Stimulated activated CD8-positive, alpha-beta memory T cell treated with anti-CD3 and anti-CD28 coated beads, Interleukin-7, amount 100 ng/mL, for 4 hours (primary cell): Measurements from ENCODE around the gene PTPRG.

Experiments used
- DNase-seq, 2 donors: peaks; one replicate each; pipeline ENCODE4 v3.0.0-alpha.2; 2020; ENCODE audit warnings: low read depth in 2 of 2

The PTPRG gene

DNA sequence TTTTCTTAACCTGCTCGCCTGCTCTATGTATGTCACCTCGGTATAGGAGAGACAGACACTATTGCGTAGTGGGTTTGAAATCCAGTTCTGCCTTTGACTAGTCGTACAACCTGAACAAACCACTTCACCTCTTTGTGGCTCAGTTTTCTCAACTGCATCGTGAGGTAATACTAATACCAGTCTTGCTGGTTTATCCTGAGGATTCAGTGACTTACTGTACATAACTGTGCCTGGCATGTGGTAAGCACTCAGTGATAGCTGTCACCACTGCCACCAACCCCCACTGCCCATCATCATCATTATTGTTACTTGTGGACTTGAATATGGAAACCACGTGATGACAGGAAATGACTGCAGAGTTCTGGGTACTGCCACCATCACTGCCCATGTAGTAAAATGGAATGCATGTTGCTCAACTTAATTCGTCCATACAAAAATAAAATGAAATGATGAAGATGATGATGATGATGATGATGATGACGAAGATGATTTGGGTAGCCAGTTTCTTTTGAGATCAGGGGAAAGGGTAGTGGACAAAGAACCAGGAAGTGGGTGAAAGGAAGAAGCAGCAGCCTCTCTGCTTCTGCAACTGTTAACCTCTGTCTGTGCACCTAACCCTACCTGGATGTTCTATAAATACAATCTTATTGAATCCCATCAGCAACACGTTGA lies 583.9 kb downstream of the PTPRG start:
- no peak for DNase-seq

DNA sequence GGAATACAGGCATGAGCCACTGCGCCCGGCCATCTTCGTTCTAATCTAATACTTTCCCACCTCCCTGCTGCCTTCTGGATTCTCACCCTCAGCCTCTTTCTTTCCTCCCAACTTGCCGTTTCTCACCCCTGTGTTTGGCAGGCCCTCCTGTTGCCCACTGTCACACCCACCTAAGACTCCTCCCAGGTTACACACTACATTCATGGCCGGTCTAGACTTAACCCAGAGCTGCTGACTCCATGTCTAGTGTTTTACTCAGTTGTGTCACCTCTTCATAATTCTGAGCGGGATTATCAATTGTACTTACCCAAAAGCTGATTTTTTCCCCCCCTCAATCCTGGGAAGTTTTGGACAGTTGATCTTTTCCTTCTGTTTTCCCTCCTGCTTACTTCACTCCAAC lies 588.2 kb downstream of the PTPRG start:
- no peak for DNase-seq

DNA sequence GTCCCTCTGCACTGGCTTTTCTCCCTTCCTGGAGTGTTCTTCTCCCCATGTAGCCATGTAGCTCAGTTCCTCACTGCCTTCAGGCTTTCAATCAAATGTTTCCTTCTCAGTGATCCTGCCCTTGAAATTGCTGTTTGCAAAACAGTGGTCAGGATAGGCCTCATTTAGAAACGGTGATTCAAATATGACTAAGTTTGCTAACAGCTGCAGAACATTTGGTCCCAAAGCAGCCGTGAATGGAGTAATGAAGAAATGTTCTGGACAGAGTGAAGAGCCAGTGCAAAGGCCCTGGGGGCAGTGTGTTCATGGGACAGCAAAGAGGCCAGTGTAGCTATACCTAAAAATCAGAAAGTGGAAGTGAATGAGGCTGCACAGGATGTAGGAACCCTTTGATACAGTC lies 588.6 kb downstream of the PTPRG start:
- DNase-seq = no peak

DNA sequence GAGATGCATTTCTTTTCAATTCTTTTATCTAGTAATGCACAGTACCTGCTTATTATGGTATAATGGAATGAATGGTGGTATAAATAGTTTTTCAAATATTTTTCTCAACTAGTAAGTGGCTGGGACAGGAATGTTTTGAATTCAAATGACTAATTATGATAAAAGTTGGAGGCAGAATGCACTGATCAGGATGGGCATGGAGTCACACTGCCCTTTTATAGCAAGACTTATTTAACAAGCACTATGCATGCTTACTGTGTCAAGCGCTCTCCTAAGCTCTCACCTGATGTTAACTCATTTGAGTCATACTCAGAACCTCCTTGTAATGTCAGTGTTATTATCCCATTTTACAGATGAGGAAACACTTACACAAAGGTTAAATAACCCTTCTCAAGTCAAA lies 590.2 kb downstream of the PTPRG start:
- no peak for DNase-seq

DNA sequence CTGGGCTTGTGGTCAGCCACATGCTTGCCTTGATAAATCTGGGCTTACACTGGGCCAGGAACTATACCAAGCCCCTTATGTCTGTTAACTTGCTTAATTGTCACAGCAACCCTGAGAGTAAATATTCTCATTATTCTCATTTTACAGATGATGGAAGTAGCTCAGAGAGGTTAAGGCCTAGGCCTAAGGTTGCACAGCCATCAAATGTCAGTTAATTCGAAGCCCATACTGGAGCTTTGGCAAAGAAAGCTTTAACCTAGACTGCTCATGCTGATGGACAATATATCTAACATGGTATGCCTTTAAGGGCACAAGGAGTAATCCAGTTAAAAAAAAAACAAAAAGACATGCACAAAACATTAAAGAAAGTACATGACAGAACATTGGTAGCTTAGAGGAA lies 591.9 kb downstream of the PTPRG start:
- DNase-seq = no peak

DNA sequence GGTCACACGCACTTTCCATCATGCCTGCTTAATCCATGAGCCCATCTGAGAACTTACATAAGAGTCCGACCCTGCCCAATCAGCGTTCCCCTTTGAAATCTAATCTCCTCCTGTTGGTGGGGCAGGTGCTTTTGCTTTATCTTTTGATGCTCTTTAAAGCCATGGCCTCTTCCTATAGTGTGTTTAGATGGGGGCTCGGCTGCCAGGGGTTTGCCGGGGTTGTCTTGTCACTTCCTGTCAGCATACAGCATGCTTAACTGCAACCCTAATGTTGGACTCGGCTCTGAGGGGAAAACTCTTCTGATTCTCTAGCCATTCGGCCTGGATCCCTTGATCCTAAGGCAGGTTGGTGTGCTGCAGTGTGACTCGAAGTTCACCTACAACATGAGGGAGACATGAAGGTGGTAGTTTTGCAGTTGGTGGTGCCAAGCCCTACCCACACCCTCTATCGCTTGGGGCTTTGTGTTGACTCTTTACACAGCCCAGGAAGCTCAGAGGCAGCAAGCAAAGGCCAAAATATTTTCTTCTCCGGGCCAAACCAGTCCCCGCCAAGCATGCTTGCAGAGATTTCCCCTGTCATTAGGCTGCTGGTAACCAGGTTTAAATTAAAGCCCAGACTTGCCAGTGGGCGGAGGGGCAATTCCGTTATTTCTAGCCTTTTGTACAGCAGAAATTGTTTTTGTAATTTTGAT lies 593.2 kb downstream of the PTPRG start:
- no peak for DNase-seq

DNA sequence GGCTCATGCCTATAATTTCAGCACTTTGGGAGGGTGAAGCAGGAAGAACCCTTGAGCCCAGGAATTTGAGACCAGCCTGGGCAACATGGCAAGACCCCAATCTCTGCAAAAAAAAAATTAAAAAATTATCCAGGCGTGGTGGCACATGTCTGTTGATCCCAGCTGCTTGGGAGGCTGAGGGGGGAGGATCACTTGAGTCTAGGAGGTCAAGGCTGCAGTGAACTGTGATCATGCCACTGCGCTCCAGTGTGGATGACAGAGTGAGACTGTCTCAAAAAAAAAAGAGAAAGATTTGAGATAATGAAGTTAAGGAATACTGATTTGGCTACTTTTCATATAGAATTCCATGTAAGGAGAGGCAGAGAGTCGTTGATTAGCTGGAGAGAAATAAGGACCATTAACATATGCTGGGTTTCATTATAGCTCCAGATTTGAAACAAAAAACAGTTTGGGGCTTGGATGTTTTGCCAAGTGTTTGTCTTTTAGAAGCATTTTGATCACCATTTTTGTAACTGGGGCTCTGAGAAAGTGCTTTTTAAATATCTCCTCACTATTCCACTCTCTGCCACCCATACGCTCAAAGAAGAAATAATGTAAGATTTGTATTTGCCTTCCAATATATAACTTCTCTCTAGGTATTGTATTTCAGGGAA lies 597.8 kb downstream of the PTPRG start:
- no peak for DNase-seq

DNA sequence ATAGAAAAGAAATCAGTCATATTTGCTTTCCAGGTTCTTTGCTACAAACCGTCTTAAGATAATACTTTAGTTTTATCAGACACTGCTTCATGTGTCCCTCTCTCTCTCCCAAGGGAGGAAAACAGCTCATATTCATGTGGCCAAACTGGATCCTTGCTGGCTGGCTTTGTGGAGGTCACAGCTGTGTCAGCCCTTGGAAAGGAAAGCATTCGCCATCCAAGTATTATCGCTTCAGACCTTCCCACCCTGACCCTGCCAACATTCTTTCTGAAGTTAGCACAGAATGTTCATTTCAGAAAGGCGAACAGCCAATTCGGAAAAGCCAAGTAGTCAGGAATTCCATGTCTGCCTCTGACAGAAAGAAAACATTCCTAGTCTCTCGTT lies 598.3 kb downstream of the PTPRG start:
- no peak for DNase-seq

DNA sequence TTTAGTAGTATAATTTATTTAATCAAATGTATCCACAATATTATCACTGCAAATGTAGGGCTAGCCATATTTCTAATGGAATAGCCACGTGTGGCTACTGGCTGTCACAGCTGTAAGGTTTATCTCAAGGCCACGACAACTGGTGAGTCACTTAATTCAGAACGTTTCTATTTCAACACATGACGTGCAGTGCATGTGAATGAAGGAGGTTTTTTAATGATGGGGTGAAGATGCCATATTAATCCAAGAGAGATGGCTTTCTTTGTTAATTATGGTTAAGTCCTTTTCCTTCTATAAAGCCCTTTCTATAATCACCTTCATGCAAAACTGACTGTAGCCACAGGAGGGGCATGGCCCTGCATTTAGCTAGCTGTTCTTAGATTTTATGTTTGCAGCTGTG lies 600.0 kb downstream of the PTPRG start:
- DNase-seq = no peak

DNA sequence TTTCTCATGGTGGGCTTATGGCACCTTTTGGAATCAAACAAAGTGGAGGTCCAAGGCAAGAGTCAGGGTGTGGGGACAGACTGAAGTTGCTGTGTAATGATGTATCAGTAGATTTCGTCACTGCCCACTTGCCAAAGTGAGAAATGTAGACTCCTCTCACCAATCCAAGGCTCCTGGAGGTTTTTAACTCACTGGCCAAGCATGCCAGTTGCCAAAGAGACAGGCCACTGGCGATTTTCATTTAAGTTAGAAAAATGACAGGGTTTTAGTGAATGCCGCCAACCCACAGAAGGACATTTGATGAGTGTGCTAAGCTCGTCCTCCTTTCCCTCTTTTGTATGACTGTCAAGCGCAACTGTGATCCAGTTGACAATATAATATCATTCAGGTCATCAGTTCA lies 602.8 kb downstream of the PTPRG start:
- no peak for DNase-seq

DNA sequence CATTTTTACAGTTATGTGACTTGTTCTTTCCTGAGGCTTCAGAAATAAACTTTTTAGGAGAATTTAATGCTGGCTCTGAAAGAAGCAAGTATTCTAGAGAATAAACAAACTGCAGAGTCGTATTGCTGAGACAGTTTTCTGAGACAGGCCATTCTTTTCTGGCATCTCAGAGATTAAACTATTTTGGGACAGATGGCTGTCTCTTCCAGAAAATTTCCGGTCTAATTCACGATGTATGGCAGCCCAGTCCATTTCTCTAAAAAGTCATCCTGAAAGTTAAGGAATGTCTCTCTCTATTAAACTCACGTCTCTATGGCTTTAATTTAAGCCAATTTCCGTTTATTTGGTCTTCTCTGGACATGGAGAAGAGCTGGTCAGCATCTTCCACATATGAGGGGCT lies 603.4 kb downstream of the PTPRG start:
- no peak for DNase-seq

DNA sequence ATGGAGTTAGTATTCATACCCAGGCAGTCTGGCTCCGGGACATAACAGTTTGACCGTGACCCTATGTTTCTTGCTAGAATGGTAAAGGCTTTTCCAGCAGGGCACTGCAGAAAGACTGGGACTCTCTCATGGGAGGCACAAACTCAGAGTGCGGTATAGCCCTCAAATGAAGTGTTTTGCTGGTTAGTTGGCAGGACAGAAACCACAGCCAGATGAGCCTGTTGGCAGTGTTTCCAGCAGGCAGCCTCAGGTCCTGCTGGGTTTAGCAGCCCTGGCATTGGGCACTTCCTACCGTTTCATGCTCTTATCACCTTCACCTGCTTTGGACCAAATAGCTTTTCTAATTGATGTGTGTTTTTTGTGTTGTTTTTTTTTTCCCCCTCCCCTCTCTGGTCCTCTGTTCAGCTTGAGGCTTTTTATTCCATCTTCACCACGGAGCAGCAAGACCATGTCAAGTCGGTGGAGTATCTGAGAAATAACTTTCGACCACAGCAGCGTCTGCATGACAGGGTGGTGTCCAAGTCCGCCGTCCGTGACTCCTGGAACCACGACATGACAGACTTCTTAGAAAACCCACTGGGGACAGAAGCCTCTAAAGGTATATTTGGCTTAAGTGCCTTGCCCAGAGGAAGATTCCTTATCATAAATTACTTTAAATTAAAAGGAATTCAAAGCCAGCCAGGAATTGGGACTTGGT lies 606.3 kb downstream of the PTPRG start:
- DNase-seq = no peak

DNA sequence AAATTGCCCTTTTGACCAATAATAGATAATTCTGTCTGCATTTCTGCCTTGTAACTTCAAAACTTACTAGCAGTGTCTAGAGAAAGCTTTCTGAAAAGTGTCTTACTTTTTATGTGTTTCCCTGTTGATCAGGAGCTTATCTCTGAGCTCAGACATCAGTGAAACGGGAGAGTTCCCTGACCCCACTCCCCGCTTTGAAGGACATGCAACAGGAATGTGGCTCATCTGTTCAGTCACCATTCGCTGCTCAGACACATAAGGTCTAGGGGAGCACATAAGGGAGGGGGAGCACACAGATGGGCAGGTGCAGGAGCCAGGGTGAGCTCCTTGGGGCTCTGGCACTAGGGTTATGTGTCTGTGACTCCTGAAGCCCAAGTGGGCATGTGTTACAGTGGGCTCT lies 607.0 kb downstream of the PTPRG start:
- DNase-seq = no peak

DNA sequence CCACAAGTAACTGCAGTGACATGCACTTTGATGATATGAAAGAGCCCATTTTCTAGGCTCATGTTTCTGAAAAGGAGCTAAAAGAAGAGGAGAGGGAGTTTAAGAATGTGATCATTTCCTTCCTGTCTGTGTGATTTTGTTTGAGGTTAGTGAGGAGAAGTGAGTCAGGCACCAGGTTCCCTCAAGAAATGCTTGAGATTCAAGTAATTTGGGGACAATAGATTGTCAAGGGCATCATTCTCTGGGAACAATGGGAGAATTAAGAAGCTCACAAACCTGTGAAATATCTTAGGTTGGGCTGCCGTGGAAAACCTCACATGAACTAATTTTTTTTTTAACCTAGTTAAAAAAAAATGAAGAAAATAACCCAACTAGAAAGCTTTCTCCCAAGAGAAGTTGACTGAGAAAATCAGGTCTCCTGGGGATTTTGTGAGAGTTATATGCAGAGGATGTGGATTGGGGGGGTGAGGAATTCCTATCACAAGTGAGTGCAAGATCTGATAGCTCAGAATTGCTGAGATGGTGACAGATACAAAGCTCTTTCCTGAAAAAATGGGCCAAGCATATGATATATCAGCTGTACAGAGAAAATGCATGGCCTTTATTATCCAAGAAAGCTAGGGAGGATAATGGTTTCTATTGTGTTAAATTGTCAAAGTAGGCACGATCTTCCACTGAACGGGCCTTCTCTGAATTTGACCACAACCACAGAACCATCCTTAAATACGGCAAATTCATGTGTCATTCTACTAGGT lies 608.7 kb downstream of the PTPRG start:
- no peak for DNase-seq

DNA sequence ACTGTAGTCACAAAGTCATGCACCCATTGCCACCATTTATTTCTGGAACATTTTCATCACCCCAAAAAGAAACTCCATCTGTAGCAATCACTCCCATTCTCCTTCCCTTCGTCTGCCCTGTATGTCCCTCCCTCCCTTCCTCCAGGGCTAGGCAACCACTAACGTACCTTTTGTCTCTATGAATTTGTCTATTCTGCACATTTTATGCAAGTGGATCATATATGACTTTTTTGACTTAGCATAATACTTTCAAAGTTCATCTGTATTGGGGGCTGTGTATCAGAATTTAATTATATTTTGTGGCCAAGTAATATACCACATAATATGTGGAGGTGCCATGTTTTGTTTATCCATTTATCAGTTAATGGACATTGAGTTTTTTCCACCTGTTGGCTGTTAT lies 610.4 kb downstream of the PTPRG start:
- no peak for DNase-seq

DNA sequence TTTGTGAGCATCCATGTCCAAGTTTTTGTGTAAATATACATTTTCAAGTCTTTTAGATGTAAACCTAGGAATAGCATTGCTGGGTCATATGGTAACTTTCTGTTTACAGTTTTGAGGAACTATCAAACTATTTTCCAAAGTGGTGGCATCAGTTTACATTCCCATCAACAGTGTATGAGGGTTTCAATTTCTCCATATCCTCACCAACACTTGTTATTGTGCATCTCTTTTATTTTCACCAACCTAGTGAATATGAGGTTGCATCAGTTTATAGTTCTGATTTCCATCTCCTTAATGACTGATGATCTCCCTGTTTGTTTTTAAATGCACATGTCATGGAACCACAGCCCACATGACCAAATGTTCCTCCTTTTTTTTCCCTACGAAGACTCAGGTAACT lies 610.8 kb downstream of the PTPRG start:
- no peak for DNase-seq

DNA sequence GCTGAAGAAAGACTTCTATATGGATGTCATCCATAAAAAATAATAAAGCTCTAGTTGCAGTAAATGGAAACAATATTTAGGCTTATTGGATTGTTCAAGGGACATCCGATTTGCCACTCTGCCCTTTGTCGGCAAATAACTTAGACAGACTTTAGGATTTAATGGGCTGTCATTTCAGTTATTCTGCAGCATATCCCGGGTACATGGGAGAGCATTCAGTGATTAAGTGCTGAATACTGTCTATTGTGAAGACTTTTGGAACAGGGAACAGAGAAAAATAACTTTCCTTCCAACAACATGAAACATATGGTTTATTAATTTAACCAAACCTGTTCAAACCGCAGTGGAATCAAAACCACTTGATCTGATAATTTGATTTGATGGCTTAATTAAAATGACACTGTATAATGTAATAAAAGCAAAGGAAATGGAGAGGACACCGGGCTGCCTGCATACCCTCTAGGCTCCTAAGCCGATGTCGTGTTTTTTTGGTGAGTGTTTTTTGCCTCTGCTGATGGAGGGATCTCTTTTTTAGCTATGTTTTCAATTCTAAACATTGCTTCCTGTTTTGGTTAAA lies 612.7 kb downstream of the PTPRG start:
- DNase-seq = no peak

DNA sequence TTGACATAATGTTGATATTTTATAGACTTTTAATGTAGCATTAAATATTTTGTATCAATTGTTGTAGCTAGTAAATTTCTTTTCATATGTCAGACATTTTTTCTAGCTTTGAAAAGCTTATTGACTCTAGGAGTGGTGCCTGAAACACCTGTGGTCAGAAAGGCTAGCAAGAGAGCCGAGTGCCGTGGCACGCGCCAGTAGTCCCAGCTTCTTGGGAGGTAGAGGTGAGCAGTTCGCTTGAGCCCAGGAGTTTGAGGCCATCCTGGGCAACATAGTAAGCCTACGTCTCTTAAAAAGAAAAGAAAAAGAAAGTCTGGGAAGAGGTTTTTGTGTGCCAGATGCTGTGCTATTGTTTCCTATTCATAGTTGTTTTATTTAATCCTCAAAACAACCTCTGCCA lies 613.8 kb downstream of the PTPRG start:
- DNase-seq = no peak

DNA sequence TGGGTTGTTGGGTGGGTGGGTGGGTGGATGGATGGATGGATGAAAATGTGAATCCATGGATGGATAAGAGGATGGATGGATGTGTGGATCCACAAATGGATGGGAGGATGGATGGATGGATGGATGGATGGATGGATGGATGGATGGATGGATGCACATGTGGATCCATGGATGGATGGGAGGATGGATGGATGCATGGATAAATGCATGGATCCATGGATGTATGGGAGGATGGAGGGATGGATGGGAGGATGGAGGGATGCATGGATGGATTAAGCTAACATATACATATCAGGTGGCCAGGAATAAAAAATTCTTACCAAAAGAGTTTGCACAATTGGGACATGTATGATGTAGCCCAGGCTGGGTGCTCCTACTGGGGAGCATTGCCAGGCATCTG lies 616.7 kb downstream of the PTPRG start:
- DNase-seq = no peak

DNA sequence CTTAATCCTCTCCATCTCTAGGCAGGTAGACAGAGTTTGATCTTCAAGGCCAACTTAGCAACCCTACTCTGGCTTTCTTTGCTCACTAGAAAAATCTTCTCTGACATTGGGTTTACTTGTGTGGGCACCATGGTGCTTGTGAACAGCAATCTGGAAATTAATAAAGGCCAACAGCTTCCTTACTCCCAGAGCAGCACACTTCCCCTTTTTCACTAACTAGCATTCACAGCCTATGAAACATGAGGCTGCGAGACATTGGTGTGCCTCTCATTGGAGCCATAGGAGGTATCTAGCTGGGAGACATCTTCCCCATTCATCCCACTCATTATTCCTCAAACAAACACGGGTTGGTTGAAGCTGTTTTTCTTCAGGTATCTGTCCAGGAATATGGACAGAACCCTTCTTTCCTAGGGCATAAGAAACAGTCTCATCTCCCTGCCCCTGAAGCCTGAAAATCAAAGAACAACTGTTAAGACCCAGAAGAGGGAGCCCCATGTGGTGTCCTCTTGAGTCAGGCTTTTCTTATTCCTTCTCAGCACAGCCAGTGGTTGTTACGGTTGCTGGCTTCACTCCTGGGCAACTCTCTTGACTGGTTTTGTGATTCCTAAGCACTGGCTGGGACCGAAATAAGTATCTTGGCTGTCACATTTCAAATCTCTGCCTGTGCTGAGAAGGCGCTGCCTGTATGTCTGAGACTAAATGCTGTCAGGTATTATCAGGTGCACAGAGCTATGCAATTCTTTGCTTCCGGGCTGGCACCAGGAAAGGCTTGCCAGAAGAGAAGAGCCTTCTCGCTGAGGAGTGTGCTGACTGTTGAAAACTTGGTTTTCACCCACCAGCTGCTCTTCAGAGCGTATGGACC lies 617.6 kb downstream of the PTPRG start:
- no peak for DNase-seq

DNA sequence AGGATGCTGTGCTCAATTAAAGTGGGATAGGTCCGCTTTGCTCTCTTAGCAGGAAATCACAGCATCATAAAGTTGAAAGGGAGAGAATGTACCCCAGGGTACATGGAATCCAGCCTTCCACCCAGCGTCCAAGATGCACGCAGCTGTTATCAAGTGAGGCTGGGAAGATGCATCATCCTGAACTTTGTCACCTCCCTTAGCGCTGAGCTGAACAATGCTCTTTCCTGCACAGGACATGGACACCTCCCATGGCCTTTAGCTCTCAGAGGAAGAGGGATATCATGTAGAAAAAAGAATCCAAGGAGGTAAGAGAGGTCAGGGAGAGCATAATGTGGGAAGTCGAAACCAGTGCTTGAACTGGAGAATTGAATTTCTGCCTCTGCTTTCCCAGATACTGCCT lies 619.1 kb downstream of the PTPRG start:
- DNase-seq = no peak
